ENCODE data around the gene NTNG1.

NTNG1 gene

DNA sequence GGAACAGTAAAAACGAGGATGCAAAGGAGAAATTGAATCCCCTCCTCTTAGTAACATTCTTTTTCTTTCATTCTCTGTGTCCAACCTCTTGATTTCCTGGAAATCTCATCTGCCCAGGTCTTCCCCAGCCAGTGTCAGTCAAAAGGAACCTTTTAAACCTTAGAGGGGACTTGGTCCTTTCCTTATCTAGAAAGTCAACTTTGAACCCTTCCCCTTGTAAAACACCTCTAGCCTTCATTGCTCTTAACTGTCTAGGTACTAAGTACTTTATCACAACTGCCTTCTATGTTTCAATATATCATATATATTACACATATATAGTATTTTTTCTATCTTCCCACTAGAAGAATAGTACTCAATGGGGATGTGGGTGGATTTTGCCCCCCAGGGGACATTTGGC, 282.1 kb downstream of the NTNG1 start:
- DNase-seq: no peak

DNA sequence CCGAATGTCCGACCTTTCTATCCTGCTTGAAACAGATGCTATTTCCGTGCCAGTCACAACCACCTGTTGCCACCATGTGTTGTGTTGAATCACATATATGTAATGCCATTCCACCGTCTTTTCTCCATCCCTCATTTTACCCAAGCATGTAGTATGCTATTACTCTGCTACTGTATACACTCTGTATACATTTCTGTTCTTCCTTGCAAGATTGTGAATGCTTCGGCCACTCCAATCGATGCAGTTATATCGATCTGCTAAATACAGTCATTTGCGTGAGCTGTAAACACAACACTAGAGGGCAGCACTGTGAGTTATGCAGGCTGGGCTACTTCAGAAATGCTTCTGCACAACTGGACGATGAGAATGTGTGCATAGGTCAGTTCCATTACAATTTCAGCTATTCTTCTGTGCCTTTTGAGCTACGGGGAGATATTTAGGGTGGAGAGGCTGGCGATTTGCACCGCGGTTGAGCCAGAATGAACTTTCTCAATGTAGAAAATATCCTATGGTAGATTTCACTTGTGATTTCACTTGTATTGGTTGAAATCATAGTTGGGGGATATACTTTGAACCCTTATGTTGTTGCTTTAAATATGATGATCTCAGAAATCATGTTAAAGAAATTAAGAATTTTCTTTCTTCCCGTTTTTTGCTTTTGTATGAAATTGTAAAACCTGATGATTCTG, 289.8 kb downstream of the NTNG1 start:
- DNase-seq: no peak

DNA sequence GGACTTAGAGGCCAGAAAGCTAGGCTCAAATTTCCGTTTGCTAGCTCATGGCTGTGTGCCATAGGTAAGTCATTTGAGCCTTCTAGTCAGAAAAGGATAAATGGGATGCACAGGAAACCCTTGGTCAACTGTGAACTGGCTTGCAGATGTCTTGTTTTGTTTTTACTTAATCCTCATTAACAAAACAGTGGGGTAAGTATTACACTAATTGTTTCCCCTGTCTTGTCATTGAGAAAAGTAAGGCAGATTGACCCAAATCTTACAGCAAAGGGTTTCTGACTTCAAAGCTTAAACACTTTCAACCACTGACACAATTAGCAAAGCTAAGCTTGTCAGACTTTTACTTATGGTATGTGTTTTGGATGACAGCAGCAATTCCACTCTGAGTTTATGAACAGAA, 291.3 kb downstream of the NTNG1 start:
- no peak for DNase-seq

DNA sequence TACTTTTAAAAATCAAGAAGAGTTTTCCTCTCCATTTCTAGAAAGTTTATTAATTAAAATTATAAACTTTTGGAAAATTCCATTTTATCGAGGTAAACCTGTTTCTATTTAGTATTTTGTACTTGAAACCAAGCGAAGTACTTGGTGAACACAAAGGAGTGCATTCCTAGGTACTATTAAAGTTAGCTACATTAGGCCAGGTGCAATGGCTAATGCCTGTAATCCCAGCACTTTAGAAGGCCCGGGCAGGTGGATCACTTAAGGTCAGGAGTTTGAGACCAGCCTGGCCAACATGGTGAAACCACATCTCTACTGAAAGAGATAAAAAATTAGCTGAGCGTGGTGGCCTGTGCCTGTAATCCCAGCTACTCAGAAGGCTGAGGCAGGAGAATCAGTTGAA, 292.2 kb downstream of the NTNG1 start:
- no peak for DNase-seq

DNA sequence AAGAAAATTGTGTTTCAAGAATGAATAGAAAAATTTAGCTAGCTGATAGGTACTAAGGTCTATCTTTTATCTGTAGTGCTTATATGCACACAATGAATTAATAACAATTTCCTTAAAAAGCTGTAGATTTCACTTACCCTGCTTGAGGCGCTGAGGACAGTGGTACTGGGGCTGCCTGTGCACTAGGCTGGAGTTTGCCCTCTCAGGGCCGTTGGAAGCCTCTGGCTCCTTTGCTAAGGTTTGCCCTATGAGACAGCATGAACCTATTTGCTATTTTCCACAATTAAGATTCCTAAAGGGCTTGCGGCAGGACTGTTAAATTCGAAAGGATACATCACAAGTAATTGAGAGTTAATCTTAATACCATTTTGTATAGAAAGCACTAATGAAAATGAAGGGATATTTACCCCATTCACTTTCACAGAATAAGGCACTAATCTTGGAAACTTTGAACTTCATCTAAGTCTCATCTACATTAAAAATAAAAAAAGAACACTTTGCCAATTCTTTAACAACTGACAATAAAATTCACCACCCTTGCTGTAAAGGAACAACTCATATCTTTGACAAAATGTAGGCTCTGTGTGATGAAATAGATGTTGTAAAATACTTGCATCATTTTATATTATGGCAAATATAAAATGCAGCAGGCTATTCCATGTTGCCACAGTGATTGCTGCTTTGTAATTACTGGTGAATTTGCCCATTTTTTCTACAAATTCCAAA, 293.0 kb downstream of the NTNG1 start:
- no peak for DNase-seq

DNA sequence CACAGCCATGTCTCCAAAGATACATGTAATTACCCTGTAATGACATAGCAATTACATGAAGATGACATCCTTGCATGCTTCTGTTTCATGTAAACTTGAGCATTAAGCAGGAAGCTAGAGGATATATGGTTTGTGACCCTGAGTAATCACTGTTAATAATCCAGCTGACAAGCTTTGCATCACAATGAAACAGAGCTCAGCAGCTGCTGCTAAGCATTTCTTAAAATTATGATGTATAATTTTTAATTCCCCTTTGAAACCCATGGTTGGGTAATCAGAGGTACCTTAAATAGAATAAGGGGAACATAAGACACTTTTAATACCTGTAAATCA, 293.5 kb downstream of the NTNG1 start:
- DNase-seq: no peak

DNA sequence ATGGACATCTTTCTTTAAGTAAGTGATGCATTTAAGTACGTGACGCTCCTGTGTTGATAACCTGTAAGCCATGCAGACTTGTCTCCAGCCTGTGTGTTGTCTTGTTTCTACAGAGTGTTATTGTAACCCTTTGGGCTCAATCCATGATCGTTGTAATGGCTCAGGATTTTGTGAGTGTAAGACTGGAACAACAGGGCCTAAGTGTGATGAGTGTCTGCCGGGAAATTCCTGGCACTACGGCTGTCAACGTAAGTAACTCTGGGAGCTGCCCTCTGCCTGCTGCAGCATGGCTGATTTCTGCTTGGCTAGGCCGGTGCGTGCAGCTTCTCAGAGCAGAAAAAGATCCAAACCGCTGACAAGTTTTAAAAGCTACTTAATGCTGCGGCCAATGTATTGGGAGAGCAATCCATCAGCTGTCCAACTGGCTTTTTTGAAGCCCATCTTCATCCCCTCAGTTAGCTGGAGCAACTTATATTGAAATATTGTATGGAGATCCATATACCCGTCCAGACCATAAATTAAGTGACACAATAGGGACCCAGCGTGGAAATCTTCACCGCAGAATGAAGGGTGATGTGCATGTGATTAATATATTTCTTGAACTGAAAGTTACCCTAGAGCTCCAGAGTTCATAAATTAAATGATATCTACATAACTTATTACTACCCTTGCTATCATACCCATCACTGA, 295.9 kb downstream of the NTNG1 start:
- no peak for DNase-seq

DNA sequence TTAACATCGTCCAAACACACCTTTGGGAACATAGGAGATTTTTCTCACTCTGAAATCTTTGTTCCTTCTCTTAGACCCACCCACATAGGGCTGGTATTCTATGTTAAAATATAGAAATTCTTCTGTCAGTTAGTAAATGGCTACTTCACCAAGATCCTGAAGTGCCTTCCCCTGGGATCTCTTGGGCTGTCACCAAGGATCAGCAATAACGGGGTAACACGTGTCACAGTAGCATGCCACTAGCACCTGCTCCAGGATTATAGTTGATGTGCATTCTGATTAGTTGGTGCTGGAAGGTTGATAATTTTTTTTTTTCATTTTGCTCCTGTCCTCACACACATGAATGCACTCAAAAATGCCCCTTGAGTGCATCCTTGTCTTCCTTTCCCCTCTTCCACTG, 298.7 kb downstream of the NTNG1 start:
- DNase-seq: no peak

DNA sequence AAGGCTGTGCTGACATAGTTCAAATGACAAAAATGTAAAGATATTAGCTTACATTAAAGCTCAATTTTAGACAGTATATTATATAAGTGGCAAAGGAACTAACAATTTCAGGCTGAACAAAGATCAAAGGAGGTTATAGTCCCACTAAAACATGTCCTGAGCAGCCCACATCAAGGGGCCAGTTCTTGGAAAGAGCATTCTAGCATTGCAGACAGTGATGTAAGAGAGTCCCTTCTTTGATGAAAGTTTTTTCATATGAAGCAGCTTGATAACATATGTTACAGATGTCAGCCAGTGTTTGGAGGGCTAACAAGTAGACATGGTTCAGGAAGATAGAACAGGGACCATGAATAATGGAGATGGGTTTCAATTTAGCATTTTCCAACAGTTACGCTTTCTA, 301.7 kb downstream of the NTNG1 start:
- DNase-seq: no peak

DNA sequence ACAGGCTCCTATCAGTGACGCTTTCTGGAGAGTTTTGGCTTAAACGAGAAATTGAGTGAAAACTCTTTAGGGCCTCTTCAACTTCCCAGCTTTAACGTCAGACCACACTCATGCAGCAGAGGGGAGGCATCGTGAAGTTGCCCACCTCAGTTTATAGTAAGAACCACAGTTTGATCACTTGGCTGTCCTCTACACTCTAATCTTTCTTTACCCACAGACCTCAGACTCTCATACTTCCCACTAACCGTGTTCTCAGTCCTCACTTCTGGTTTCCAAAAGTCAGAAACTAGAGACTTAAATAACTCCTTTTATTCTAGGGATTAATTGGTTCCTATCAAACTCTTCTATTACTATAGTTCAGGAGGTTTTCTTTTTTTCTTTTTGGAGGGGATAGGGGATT, 302.2 kb downstream of the NTNG1 start:
- DNase-seq: no peak

DNA sequence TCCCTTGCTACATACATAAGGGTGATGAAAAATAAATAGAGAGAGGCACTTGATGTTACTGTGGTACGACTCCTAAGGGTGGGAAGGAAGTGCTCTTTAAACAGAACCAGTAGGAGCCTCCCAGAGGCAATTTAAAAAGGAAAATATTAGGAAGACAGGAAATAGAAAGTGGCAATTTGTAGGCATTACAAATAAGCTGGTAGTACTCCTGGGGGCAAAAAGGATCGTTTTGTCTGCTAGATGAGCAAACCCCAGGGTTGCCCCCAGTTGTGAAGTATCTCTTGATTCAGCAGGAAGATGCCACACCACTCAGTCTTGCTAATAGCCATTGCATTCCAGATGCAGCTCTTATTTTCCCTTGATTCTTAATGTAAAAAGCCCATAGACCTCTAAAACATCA, 303.0 kb downstream of the NTNG1 start:
- DNase-seq: no peak

DNA sequence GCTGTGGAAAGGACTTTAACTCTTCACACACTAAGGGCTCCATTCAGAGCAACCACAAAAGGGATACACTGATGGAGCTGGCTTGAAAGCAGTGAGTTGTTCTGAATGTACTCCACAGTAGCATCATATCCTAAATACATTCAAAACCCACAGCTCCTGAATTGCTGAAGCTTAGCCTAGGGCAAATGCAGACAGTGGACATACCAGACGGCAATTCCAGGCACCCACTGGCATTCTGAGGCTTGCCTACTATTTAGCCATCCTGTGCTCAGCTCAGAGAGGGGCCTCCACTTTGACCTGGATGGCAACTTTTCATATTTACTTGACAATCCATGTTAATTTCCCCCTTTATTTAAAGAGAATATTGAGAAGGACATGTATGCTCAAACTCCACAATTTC, 303.5 kb downstream of the NTNG1 start:
- no peak for DNase-seq

DNA sequence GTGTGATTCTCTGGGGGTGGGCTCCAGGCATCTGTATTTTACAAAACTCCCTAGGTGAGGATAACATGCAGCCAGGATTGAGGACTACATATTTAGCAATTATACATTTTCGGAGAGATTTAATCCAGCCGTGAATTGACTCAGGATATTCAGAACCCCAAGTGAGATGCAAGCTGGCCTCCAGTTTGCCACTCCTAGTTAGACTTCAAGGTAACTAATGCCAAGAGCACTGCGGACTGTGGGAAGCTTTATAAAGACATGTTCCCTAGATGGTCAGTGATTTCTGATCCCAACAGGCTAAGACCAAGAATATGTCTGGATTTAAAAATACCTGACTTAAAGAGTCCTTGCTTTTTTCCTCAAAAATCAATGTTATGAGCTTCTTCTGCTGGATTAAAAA, 308.5 kb downstream of the NTNG1 start:
- DNase-seq: no peak

DNA sequence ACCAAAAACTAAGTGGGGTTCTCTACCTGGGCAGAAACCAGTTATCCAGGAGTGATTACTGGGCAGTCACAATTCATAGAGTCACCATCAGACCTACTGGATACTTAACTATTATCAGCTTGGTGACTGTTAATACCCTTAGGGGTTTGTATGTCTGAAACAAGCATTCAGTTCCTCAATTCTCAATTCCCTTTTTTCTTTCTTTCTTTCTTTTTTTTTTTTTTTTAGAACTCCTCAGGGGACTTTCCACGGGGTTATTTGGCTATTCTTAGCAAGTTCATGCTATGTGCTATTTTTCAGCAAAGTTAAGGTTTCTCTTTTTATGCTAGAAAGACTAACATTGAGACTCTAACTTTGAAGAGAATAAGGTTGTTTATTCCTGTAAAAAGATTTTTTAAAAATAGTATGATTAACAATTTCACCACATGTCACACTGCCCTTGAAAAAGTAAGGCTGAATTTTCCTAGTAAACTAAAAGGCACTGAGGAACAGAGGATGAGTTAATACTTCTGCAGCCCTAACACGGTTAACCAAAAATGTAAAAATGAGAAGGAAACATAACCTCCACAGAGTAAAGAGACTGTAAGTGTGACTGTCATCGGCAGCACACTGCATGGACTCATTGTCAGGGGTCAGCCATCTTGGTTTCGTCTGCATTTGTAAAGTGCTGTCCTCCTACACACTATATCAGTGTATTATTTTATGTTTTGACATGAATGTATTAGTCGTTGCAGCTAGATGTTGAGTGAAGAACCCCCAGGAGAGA, 310.2 kb downstream of the NTNG1 start:
- DNase-seq: no peak

DNA sequence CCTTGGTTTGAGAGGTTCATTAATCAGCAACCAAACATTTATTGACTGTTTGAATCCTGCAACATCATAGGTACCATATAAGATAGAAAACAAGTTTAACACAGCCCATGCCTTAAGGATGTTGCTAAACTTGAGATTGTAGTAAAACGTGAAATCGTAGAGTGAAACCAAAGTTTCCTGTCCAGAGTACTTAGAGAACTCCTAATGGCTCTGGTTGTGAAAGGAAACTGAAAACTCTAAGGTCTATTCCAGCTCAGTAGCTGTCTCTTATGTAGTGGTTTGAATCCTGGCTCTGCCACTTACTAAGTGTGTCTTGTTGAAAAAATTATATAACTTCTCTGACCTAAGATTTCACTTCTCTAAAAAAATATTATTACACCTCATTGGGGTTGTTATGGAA, 310.9 kb downstream of the NTNG1 start:
- no peak for DNase-seq

DNA sequence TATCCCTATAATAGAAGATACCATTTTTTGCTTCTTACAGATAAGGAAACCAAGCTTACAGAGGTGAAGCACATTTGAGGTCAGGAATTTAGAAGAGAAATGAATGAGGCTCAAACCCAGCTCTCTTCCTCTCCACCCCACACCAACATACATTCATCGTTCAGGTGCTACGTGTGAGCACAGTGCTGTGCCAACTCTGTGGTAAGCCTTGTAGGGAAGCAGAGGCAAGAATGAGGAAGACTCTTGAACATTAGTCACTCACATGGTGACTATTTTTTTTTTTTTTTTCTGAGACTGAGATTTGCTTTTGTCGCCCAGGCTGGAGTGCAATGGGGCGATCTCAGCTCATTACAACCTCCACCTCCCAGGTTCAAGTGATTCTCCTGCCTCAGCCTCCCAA, 314.0 kb downstream of the NTNG1 start:
- DNase-seq: no peak

DNA sequence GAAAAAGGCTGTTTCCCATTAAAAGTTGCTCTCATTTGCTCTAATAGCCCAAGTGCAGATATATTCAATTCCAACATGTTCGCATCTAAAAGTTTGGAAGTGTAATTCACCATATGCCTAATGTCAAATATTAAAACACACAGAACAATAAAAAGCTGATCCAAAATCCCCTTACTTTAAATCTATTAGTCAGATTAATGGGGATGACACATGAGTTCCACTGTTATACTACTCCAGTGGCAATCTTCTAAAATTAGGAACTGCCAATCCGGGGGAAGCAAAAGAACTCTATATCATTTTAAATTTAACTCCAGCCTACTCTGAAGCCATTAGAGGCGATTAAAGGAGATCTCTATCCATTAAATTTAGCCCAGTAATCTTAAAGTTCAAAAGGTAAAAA, 317.1 kb downstream of the NTNG1 start:
- no peak for DNase-seq

DNA sequence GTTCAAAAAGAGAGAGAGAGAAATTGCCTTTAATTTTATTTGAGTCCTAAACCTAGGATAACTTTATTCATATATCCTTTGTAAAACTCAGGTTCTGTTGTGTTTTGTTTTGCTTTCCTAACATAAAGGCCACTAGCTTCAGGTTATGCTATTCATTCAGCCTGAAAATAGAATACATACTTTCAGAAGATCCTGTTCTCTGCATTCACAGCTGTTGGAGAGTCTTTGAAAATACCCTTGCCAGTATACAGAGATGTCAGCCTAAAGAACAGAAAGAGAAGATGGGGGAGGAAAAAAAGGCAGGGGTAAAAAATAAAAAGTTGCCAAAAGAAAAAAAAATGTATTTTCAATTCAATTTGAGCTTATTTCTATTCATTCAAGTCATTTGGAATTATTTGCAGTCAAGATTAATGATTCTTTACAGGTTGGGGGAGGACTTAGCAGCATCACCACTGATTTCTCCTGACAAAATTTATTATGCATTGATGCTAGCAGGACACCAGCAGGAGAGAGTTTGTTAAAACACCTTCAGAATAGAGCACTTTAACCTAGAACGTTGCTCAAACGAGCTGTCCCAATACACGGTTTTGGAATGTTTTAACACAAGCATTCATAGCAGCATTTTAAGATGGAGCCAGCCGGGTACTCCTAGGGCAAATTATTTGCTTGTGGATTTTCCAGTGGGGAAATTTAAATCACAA, 318.5 kb downstream of the NTNG1 start:
- DNase-seq: no peak

DNA sequence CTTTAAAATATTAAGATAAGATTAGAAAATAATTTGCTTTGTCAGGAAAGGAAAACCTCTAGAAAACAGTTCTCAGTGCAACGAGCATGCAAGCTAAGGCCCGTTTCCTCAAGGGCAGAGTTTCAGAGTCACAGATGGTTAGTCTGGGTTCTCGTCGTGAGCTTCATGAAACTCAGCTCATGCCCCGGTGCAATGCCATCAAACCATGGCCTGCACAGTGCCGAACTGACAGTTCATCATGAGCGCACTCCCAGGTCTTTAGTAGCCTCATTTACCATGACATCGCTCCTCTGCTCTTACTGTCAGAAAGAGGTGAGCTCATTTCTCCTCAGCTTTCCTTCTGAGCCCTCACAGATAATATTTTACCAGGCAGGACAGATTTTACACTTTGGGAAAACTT, 319.2 kb downstream of the NTNG1 start:
- DNase-seq: no peak

DNA sequence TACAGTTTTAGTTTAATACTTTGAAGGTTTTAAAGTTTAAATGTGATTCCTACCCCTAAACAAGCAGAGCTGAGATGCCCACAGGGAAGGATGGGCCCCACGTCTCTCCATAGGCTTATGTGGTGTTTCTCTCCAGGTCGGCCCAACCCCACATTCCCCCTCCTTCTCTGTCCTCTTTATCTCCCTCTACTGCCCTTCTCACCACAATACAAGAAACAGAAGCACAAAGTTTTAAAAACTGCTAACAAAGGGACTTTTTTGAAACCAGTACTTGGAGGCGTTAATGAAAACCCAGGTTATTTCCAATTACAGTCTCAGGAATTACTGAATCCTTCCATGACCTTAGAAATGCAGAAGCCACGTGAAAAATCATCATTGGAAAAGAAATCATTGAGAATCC, 324.0 kb downstream of the NTNG1 start:
- DNase-seq: no peak

DNA sequence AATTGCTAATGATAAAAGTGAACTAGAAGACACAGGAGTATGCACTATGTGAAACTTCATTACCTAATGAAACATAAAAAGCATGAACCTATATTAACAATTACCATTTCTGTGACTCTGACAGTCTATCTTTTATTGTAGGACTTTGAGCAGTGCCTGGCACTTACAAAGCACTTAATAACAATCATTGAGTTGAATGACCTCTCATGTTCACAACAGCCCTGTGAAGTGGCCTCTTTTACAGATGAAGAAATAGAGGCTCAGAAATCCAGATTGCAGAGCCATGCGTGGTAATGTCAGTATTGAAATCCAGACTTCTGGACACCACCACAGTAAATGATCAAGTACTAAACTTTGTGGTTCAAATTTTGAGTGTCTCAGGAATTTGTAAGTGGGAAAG, 326.4 kb downstream of the NTNG1 start:
- no peak for DNase-seq

DNA sequence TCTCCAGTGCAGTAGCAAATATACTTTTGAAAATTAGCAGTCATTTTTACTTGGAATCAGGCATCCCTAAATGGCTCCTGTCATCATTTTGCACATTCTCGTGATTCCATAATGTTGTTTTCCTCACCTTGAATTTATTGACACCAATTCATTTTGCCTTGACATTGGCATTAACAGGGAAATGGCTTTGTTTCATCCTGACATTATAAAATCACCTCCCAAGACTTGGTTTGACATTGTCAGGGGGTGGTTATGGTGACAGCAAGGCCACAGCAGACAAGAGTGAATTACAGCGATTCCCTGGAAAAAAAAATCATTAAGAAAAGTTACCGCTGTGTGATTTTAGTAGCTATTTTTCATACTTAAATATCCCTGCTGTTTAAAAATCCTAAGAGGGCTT, 327.0 kb downstream of the NTNG1 start:
- no peak for DNase-seq

DNA sequence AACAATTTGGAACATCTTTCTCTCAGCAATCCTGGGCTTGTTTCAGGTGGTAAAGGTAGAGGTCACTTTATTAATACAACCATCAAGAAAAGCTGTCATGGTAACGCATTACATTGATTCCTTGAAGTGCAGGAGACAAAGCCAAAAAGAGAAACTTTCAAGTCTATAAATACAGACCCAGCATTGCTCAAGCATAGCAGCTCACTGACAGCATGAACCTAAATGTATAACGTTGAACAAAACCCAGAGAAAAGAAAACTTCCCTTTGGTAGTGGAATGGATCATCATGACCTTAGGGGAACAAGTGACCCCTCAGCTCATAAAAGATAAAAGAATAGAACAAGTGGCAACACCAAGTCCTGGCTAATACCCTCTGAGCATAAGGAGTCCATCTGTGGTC, 332.2 kb downstream of the NTNG1 start:
- DNase-seq: no peak
